A549 (cell line): ENCODE measurements around the gene ANKRD9. TPM values are rescaled to one million over a fixed set of nuclear protein-coding genes. Genes with fewer than 3 reads are reported as not detected.

Experiments
- ATAC-seq, 2 experiments: fragments of 200-7000 bp in 1 of 2; fragments of >200 bp in 1 of 2; cut with Nextera tagmentation in 1 of 2; cut with Tn5 transposase in 1 of 2; 3 replicates each; pipeline versions ENCODE4 v1.8.0 to v1.9.1; 2018 to 2020; ENCODE audit warnings: mild to moderate bottlenecking in 1 of 2, moderate library complexity in 1 of 2
- CTCF ChIA-PET: fragments of 300-600 bp; sonication (Branson Sonifier 250); formaldehyde crosslinking; extraction: SDS; loops from one replicate; lab custom pipeline; 2021; ENCODE audit warnings: antibody characterized with exemption, inconsistent platforms; lab: Yijun Ruan, JAX
- POLR2A ChIA-PET: fragments of 350-600 bp; formaldehyde crosslinking; extraction: SDS; loops from one replicate; lab custom pipeline; 2021; ENCODE audit warnings: antibody characterized with exemption, inconsistent platforms; lab: Yijun Ruan, JAX
- DNase-seq, 2 experiments: peaks; one replicate each; pipeline versions ENCODE4 v3.0.0 to v3.0.0-alpha.2; 2011 to 2016; ENCODE audit warnings: low read depth in 1 of 2, low spot score in 1 of 2
- FAIRE-seq: peaks from 2 replicates; lab custom pipeline; 2011; peaks lifted over from hg19 to GRCh38; lab: Jason Lieb, UNC
- H3K27ac ChIP-seq, 2 experiments: fragments of >200 bp; sonication (Bioruptor Twin); formaldehyde crosslinking; 3 replicates each; pipeline ENCODE4 v1.5.1; 2016 to 2017
- H3K4me1 ChIP-seq: fragments of >200 bp; sonication (Bioruptor Twin); formaldehyde crosslinking; 3 replicates; pipeline ENCODE4 v1.6.1; 2016
- H3K4me2 ChIP-seq: fragments of >200 bp; sonication (Bioruptor Twin); formaldehyde crosslinking; 3 replicates; pipeline ENCODE4 v1.6.1; 2016
- H3K4me3 ChIP-seq: fragments of >200 bp; sonication (Bioruptor Twin); formaldehyde crosslinking; 3 replicates; pipeline ENCODE4 v1.5.1; 2016
- H3K9me3 ChIP-seq: fragments of >200 bp; sonication (Bioruptor Twin); formaldehyde crosslinking; 3 replicates; pipeline ENCODE4 v1.6.1; 2016
- BCL3 ChIP-seq: fragments of >200 bp; sonication (Bioruptor Twin); formaldehyde crosslinking; IDR thresholded peaks from 3 replicates; pipeline ENCODE4 v1.6.1; 2016
- CBX8 ChIP-seq: fragments of 200-600 bp; sonication (generic); IDR thresholded peaks from 2 replicates; pipeline ENCODE4 v1.6.1; 2016
- EHF ChIP-seq: fragments of 250-450 bp; sonication (Bioruptor Pico); IDR thresholded peaks from 2 replicates; pipeline ENCODE4 v1.5.0; 2020; ENCODE audit warnings: mild to moderate bottlenecking
- HEYL ChIP-seq: fragments of 250-450 bp; sonication (Bioruptor Pico); IDR thresholded peaks from 2 replicates; pipeline ENCODE4 v1.8.0; 2021; ENCODE audit warnings: mild to moderate bottlenecking, moderate library complexity
- HOXB13 ChIP-seq: fragments of 250-450 bp; sonication (Bioruptor Pico); IDR thresholded peaks from 2 replicates; pipeline ENCODE4 v1.5.0; 2020; ENCODE audit warnings: low read depth, mild to moderate bottlenecking, moderate library complexity
- HOXB5 ChIP-seq: fragments of 250-450 bp; sonication (Bioruptor Pico); IDR thresholded peaks from 2 replicates; pipeline ENCODE4 v1.5.0; 2020; ENCODE audit warnings: mild to moderate bottlenecking, moderate library complexity
- MAZ ChIP-seq: fragments of 150-350 bp; IDR thresholded peaks from 2 replicates; pipeline ENCODE4 v1.6.1; 2014; ENCODE audit warnings: antibody characterized with exemption, low read depth, low read length, borderline replicate concordance
- MYC ChIP-seq: IDR thresholded peaks from 2 replicates; pipeline ENCODE4 v1.6.1; 2012; ENCODE audit warnings: mild to moderate bottlenecking, inconsistent platforms, low read length, improper control_type of control experiment, borderline replicate concordance
- NFE2L2 ChIP-seq: fragments of 150-350 bp; conservative IDR thresholded peaks from 2 replicates; pipeline ENCODE4 v1.6.1; 2014; ENCODE audit warnings: low read length
- NPAS2 ChIP-seq: fragments of 250-450 bp; sonication (Bioruptor Pico); IDR thresholded peaks from 2 replicates; pipeline ENCODE4 v1.8.0; 2022; ENCODE audit warnings: mild to moderate bottlenecking, moderate library complexity, borderline replicate concordance
- RAD21 ChIP-seq, 2 experiments: fragments of >200 bp in 1 of 2; sonication (Bioruptor Twin) in 1 of 2; formaldehyde crosslinking in 1 of 2; IDR thresholded peaks in 1 of 2; conservative IDR thresholded peaks in 1 of 2; 2 replicates in 1 of 2; 3 replicates in 1 of 2; pipeline ENCODE4 v1.6.1; 2012 to 2018; ENCODE audit warnings: inconsistent platforms in 1 of 2
- RFX5 ChIP-seq: fragments of 450-650 bp; IDR thresholded peaks from 2 replicates; pipeline ENCODE4 v1.7.1; 2014; ENCODE audit warnings: antibody characterized with exemption, mild to moderate bottlenecking, moderate library complexity
- TFCP2L1 ChIP-seq: fragments of 250-450 bp; sonication (Bioruptor Pico); IDR thresholded peaks from 2 replicates; pipeline ENCODE4 v1.5.0; 2021; ENCODE audit warnings: mild to moderate bottlenecking
- ZFP36 ChIP-seq: fragments of 450-650 bp; IDR thresholded peaks from 2 replicates; pipeline ENCODE4 v1.6.1; 2014; ENCODE audit warnings: borderline replicate concordance; ENCODE audit not compliant: partially characterized antibody
- WGBS: methylation state at CpG from one replicate; pipeline ENCODE4 v1.1.6; 2017; ENCODE audit errors: missing lambda C conversion rate; 5-methylcytosine and 5-hydroxymethylcytosine counted together
- polyA plus RNA-seq, 4 experiments: library from polyadenylated mRNA; depleted of rRNA in 3 of 4; stranded (reverse); fragments of >200 nt; fragmentation: RNase III in 1 of 4; extraction: RNeasy Plus Mini Kit Qiagen cat#74134 plus additional on column Dnase treatment in 1 of 4; gene quantifications; 2 replicates in 3 of 4; 3 replicates in 1 of 4; pipeline ENCODE4 v1.2.3, GENCODE V29; 2011 to 2017
- TF ChIP-seq, protein P1 (sequence below): IDR thresholded peaks from 2 replicates; pipeline ENCODE4 v1.6.1; 2012
- TF ChIP-seq, protein P2 (sequence below): fragments of 250-450 bp; sonication (Bioruptor Pico); IDR thresholded peaks from 2 replicates; pipeline ENCODE4 v1.5.0; 2020; ENCODE audit warnings: low read depth, mild to moderate bottlenecking, moderate library complexity
- TF ChIP-seq, protein P3 (sequence below): fragments of 250-450 bp; sonication (Bioruptor Pico); IDR thresholded peaks from 2 replicates; pipeline ENCODE4 v1.5.0; 2021; ENCODE audit warnings: mild to moderate bottlenecking, moderate library complexity, borderline replicate concordance

The ANKRD9 gene
- polyA plus RNA-seq, 2 of the 4 experiments (the other 2 are of a cell fraction) = 6.3 to 11.8 TPM

GRCh38 chr14:102524451-102525218, 15.1 kb upstream of the ANKRD9 start (continued):
- 0 out of 2 replicates have a peak, but pooled peaks have one; percentile 59 for TF ChIP-seq TFCP2L1 (CRISPR knock-in tag)
- TF ChIP-seq, protein P1, sequence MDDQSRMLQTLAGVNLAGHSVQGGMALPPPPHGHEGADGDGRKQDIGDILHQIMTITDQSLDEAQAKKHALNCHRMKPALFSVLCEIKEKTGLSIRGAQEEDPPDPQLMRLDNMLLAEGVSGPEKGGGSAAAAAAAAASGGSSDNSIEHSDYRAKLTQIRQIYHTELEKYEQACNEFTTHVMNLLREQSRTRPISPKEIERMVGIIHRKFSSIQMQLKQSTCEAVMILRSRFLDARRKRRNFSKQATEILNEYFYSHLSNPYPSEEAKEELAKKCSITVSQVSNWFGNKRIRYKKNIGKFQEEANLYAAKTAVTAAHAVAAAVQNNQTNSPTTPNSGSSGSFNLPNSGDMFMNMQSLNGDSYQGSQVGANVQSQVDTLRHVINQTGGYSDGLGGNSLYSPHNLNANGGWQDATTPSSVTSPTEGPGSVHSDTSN = peak; percentile 24; the same call in 1 of the 2 replicates
- peak; percentile 80; the same call in 2 of the 3 replicates for TF ChIP-seq BCL3
- no peak for TF ChIP-seq HEYL
- TF ChIP-seq MAZ = 0 out of 2 replicates have a peak, but pooled peaks have one; percentile 43
- TF ChIP-seq MYC = peak; percentile 26; the same call in 1 of the 2 replicates
- TF ChIP-seq CBX8 = no peak
- peak; percentile 85 to 89 for TF ChIP-seq RAD21 (conservative IDR thresholded peaks at IDR 0.05 in 1 of 2, IDR thresholded peaks at IDR 0.05 in 1 of 2)

GRCh38 chr14:102523569-102524450, 14.2 kb upstream of the ANKRD9 start:
- ATAC-seq (peak in 1 of 2 experiments; percentile 6; a peak in 4 of 6 replicates), DNase-seq (no peak), FAIRE-seq (no peak)
- peak overlapping the region; percentile 76 for H3K4me2 ChIP-seq
- peak overlapping the region; percentile 16; the same call in 1 of the 3 replicates for H3K4me3 ChIP-seq
- POLR2A ChIA-PET = interaction anchor here (0.6 to 2.7 kb wide), 6 partner anchors 13 to 71 kb away, joined by 3 to 23 read pairs (median 6); partner anchors contain the start of gene ANKRD9
- no peaks in the 10 kb centered on the region for H3K9me3 ChIP-seq
- TF ChIP-seq RFX5 (no peak), NFE2L2 (no peak), HOXB5 (CRISPR knock-in tag) (no peak), MYC (no peak), HOXB13 (CRISPR knock-in tag) (no peak), BCL3 (no peak), ZFP36 (no peak), RAD21 (conservative IDR thresholded peaks at IDR 0.05 in 1 of 2, IDR thresholded peaks at IDR 0.05 in 1 of 2) (no peak), EHF (CRISPR knock-in tag) (no peak), NPAS2 (CRISPR knock-in tag) (no peak), HEYL (no peak)
- TF ChIP-seq, protein P2, sequence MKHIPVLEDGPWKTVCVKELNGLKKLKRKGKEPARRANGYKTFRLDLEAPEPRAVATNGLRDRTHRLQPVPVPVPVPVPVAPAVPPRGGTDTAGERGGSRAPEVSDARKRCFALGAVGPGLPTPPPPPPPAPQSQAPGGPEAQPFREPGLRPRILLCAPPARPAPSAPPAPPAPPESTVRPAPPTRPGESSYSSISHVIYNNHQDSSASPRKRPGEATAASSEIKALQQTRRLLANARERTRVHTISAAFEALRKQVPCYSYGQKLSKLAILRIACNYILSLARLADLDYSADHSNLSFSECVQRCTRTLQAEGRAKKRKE (CRISPR knock-in tag) = no peak
- TF ChIP-seq, protein P3, sequence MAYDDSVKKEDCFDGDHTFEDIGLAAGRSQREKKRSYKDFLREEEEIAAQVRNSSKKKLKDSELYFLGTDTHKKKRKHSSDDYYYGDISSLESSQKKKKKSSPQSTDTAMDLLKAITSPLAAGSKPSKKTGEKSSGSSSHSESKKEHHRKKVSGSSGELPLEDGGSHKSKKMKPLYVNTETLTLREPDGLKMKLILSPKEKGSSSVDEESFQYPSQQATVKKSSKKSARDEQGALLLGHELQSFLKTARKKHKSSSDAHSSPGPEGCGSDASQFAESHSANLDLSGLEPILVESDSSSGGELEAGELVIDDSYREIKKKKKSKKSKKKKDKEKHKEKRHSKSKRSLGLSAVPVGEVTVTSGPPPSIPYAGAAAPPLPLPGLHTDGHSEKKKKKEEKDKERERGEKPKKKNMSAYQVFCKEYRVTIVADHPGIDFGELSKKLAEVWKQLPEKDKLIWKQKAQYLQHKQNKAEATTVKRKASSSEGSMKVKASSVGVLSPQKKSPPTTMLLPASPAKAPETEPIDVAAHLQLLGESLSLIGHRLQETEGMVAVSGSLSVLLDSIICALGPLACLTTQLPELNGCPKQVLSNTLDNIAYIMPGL (CRISPR knock-in tag) = no peak
- TF ChIP-seq, protein P1 = no peak
- peaks cover 32% of the 10 kb centered on the region for H3K4me1 ChIP-seq
- CTCF ChIA-PET = interaction anchor here (0.7 to 3.4 kb wide), 31 partner anchors 9 to 817 kb away, joined by 3 to 49 read pairs (median 5); no protein-coding TSS in a partner anchor
- peak overlapping the region; percentile 79 to 83 for H3K27ac ChIP-seq
- WGBS = 83% methylated on average over 33 of the region's 34 CpGs
